Measurements from ENCODE around the gene NOP9.

- TF ChIP-seq CTCF (IDR thresholded peaks at IDR 0.05; ENCODE audit: low read depth, low read length, poor library complexity, severe bottlenecking) (no peak), EZH2phosphoT487 (IDR thresholded peaks at IDR 0.05; ENCODE audit: borderline replicate concordance, low read length) (no peak)
Observed at GRCh38 chr14:24258119-24258518, 41.5 kb upstream of the NOP9 start.
